Endothelial cell of umbilical vein (primary cell): ENCODE measurements around the gene APOB. TPM values are rescaled to one million over a fixed set of nuclear protein-coding genes. Genes with fewer than 3 reads are reported as not detected.

Source experiments
- BruUV-seq: library from RNA; stranded (reverse); fragments of 400-500 nt; replicated peaks from 2 replicates; lab custom pipeline; 2021; lab: Mats Ljungman, UMichigan
- CTCF ChIA-PET: fragments of 300-600, 350-600 bp; sonication (Branson Sonifier 250); formaldehyde crosslinking; loops from one replicate; lab custom pipeline; 2021; ENCODE audit warnings: antibody characterized with exemption, inconsistent platforms; lab: Charles Lee
- POLR2A ChIA-PET: fragments of 300-600, 350-600 bp; sonication (Branson Sonifier 250); formaldehyde crosslinking; loops from one replicate; lab custom pipeline; 2021; ENCODE audit warnings: antibody characterized with exemption, inconsistent platforms; lab: Charles Lee
- DNase-seq: peaks from one replicate; pipeline ENCODE4 v3.0.0-alpha.2; 2011; ENCODE audit warnings: low read depth, low spot score
- FAIRE-seq: peaks from 2 replicates; lab custom pipeline; 2011; peaks lifted over from hg19 to GRCh38; lab: Jason Lieb, UNC
- H2AFZ ChIP-seq: 2 replicates; pipeline ENCODE4 v1.6.0; 2012; ENCODE audit warnings: low read depth, low read length, control low read depth, inconsistent platforms
- H3K27ac ChIP-seq: 2 replicates; pipeline ENCODE4 v1.5.1; 2011; ENCODE audit warnings: low read depth, mild to moderate bottlenecking, control low read depth, low read length, moderate library complexity; ENCODE audit not compliant: insufficient read depth
- H3K27me3 ChIP-seq, 2 experiments: 2 replicates each; pipeline versions ENCODE4 v1.6.0 to v1.6.1; 2011; ENCODE audit warnings: low read length in 2 of 2, mixed read lengths in 1 of 2; ENCODE audit not compliant: control insufficient read depth in 2 of 2, insufficient read depth in 2 of 2
- H3K36me3 ChIP-seq, 2 experiments: 2 replicates in 1 of 2; 3 replicates in 1 of 2; pipeline ENCODE4 v1.5.1; 2011; ENCODE audit warnings: low read length in 2 of 2, mild to moderate bottlenecking in 1 of 2, moderate library complexity in 1 of 2; ENCODE audit not compliant: control insufficient read depth in 2 of 2, insufficient read depth in 2 of 2; ENCODE audit errors: extremely low read depth in 1 of 2
- H3K4me1 ChIP-seq: 3 replicates; pipeline ENCODE4 v1.5.1; 2011; ENCODE audit warnings: mild to moderate bottlenecking, low read length; ENCODE audit not compliant: control insufficient read depth, insufficient read depth; ENCODE audit errors: extremely low read depth
- H3K4me2 ChIP-seq: 2 replicates; pipeline ENCODE4 v1.6.1; 2011; ENCODE audit warnings: low read length, control low read depth, mixed read lengths; ENCODE audit not compliant: insufficient read depth
- H3K4me3 ChIP-seq, 3 experiments: fragments of 200-600 bp in 1 of 3; sonication (generic), shearing (Covaris generic) in 1 of 3; replicated peaks in 1 of 3; 2 replicates each; pipeline ENCODE4 v1.5.1; 2011 to 2016; ENCODE audit warnings: control low read depth in 3 of 3, low read length in 3 of 3, mild to moderate bottlenecking in 2 of 3, inconsistent platforms in 1 of 3, low read depth in 1 of 3, moderate library complexity in 1 of 3; ENCODE audit not compliant: insufficient read depth in 1 of 3
- H3K79me2 ChIP-seq: 2 replicates; pipeline ENCODE4 v1.6.0; 2012; ENCODE audit warnings: low read length, inconsistent platforms; ENCODE audit not compliant: control insufficient read depth, insufficient read depth
- H3K9ac ChIP-seq: replicated peaks from 2 replicates; pipeline ENCODE3; 2011; ENCODE audit warnings: low read length, control low read depth; ENCODE audit not compliant: insufficient read depth; ENCODE audit errors: extremely low read depth
- H3K9me1 ChIP-seq: replicated peaks from 3 replicates; pipeline ENCODE4 v1.6.0; 2011; ENCODE audit warnings: mild to moderate bottlenecking, low read length; ENCODE audit not compliant: control insufficient read depth, insufficient read depth; ENCODE audit errors: extremely low read depth
- H3K9me3 ChIP-seq: replicated peaks from 2 replicates; pipeline ENCODE4 v1.5.1; 2012; ENCODE audit warnings: low read length, inconsistent platforms; ENCODE audit not compliant: control insufficient read depth, insufficient read depth
- H4K20me1 ChIP-seq: replicated peaks from 2 replicates; pipeline ENCODE3; 2011; ENCODE audit warnings: mild to moderate bottlenecking, low read length; ENCODE audit not compliant: control insufficient read depth, insufficient read depth; ENCODE audit errors: extremely low read depth
- EZH2 ChIP-seq: IDR thresholded peaks from 2 replicates; pipeline ENCODE4 v1.6.1; 2012; ENCODE audit warnings: borderline replicate concordance, low read depth, mild to moderate bottlenecking, moderate library complexity, low read length, inconsistent platforms; ENCODE audit not compliant: severe bottlenecking
- FOS ChIP-seq: IDR thresholded peaks from 2 replicates; pipeline ENCODE4 v1.6.1; 2011; ENCODE audit warnings: mild to moderate bottlenecking, low read length, moderate library complexity, borderline replicate concordance; ENCODE audit not compliant: insufficient read depth
- JUN ChIP-seq: IDR thresholded peaks from 2 replicates; pipeline ENCODE4 v1.6.1; 2011; ENCODE audit warnings: borderline replicate concordance, low read depth; ENCODE audit not compliant: insufficient read length, insufficient read depth
- POLR2AphosphoS5 ChIP-seq: IDR thresholded peaks from 2 replicates; pipeline ENCODE4 v1.6.1; 2012; ENCODE audit warnings: low read depth, mild to moderate bottlenecking, control low read depth, low read length, moderate library complexity; ENCODE audit not compliant: insufficient read depth
- dilution Hi-C: fragments of 300-500 bp; cut with MboI; formaldehyde crosslinking; loops from one replicate; pipeline ENCODE4 v1.15.0; 2019; ENCODE audit warnings: low sequenced_read_pairs; ENCODE audit not compliant: extremely low pct_ligation_motif_present
- intact Hi-C: fragments of 100-400 bp; cut with micrococcal nuclease; formaldehyde crosslinking; loops from one replicate; pipeline ENCODE4 v1.10.0; 2022
- polyA plus RNA-seq, 4 experiments: library from polyadenylated mRNA; depleted of rRNA in 3 of 4; stranded (reverse) in 3 of 4; unstranded in 1 of 4; fragments of >200 nt; gene quantifications; 2 replicates each; pipeline versions ENCODE4 v1.2.1 to v1.2.3, GENCODE V29; 2011 to 2012; ENCODE audit warnings: missing spikeins in 1 of 4
- total RNA-seq: library from RNA; stranded (reverse); gene quantifications from 2 replicates; pipeline ENCODE4 v1.2.3, GENCODE V29; 2021
- TF ChIP-seq, protein P1 (sequence below), 2 donors: IDR thresholded peaks; 1 replicate in 1 of 2; 2 replicates in 1 of 2; pipeline ENCODE4 v1.5.1; 2011; ENCODE audit warnings: low read length in 2 of 2, mild to moderate bottlenecking in 2 of 2, moderate library complexity in 2 of 2, control low read depth in 1 of 2, inconsistent platforms in 1 of 2, low read depth in 1 of 2; ENCODE audit not compliant: insufficient read depth in 1 of 2; ENCODE audit errors: extremely low read depth in 1 of 2
- TF ChIP-seq, protein P2 (sequence below): IDR thresholded peaks from 2 replicates; pipeline ENCODE4 v1.6.1; 2011; ENCODE audit not compliant: insufficient read depth, insufficient read length

APOB gene
- total and polyA plus RNA-seq, 2 donors (not counting 3 experiments of a cell fraction or from before 2014, with no cell fraction given), result 0.07 to 0.09 TPM

DNA sequence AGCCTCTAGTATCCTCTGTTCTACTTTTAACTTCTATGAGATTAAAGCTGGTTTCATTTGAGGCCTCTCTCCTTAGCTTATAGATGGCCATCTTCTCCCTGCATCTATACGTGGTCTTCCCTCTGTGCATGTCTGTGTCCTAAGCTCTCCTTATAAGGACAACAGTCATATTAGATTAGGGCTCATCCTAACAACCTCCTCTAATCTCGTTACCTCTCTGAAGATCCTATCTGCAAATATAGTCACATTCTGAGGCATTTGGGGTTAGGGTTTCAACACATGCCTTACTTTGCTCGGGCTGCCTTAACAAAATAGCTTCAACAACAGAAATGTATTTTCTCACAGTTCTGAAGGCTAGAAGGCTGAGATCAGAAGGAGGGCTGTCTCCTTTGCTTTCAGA lies 11.6 kb upstream of the APOB start:
- Histone ChIP-seq H3K36me3 (no peaks in the 10 kb centered on the region), H3K4me1 (no peaks in the 10 kb centered on the region), H3K27me3 (peaks cover 3 to 4% of the 10 kb centered on the region in 2 experiments), H3K27ac (no peak overlapping the region), H3K9me1 (no peaks in the 10 kb centered on the region), H2AFZ (no peak overlapping the region), H3K79me2 (no peaks in the 10 kb centered on the region), H3K9me3 (no peaks in the 10 kb centered on the region), H3K4me3 (no peak overlapping the region), H3K9ac (no peak overlapping the region), H3K4me2 (no peak overlapping the region), H4K20me1 (no peaks in the 10 kb centered on the region)
- ChIA-PET CTCF (interaction anchor here (1.1 to 2.2 kb wide), 4 partner anchors 11 to 62 kb away, joined by 3 to 10 read pairs (median 4); partner anchors contain the start of gene APOB), POLR2A (no interaction called here)
- DNase-seq, result no peak
- dilution Hi-C loops (no loop called here), intact Hi-C loops (no loop called here)
- FAIRE-seq, result no peak
- no peak for TF ChIP-seq FOS
- TF ChIP-seq, protein P1, sequence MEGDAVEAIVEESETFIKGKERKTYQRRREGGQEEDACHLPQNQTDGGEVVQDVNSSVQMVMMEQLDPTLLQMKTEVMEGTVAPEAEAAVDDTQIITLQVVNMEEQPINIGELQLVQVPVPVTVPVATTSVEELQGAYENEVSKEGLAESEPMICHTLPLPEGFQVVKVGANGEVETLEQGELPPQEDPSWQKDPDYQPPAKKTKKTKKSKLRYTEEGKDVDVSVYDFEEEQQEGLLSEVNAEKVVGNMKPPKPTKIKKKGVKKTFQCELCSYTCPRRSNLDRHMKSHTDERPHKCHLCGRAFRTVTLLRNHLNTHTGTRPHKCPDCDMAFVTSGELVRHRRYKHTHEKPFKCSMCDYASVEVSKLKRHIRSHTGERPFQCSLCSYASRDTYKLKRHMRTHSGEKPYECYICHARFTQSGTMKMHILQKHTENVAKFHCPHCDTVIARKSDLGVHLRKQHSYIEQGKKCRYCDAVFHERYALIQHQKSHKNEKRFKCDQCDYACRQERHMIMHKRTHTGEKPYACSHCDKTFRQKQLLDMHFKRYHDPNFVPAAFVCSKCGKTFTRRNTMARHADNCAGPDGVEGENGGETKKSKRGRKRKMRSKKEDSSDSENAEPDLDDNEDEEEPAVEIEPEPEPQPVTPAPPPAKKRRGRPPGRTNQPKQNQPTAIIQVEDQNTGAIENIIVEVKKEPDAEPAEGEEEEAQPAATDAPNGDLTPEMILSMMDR (IDR thresholded peaks at IDR 0.05; ENCODE audit: extremely low read depth in 1 of 2, insufficient read depth in 1 of 2, low read depth in 1 of 2, low read length in 2 of 2), result no peak
- TF ChIP-seq JUN, result no peak
- TF ChIP-seq, protein P2, sequence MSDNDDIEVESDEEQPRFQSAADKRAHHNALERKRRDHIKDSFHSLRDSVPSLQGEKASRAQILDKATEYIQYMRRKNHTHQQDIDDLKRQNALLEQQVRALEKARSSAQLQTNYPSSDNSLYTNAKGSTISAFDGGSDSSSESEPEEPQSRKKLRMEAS, result no peak
- no TSS peak for BruUV-seq

DNA sequence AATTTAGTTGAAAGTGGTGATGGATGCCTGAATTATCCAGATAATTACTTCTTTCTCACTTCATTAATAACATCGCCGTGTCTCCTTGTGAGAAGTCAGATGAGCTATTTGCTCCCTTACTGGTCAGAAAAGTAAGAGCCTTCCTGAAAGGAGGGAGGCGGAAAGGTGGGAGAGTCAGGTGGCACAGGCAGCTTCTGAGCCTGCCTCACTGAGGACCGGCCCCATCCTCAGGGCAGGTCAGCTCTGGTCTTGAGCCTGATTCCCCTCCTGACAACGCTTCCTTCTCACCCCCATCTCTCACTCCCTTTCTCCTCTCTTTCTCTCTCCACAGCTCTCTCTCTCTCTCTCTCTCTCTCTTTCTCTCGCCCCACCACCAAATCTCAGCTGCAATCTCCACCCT lies 10.1 kb upstream of the APOB start:
- BruUV-seq, result no TSS peak
- POLR2A ChIA-PET, result no interaction called here
- Histone ChIP-seq H3K27me3 (peaks cover 3 to 4% of the 10 kb centered on the region in 2 experiments), H3K9me1 (no peaks in the 10 kb centered on the region), H3K4me1 (no peaks in the 10 kb centered on the region), H3K9me3 (no peaks in the 10 kb centered on the region), H4K20me1 (no peaks in the 10 kb centered on the region), H3K4me2 (no peak overlapping the region), H3K27ac (no peak overlapping the region), H3K79me2 (no peaks in the 10 kb centered on the region), H2AFZ (no peak overlapping the region), H3K36me3 (no peaks in the 10 kb centered on the region), H3K4me3 (no peak overlapping the region), H3K9ac (no peak overlapping the region)
- DNase-seq (no peak), FAIRE-seq (no peak)
- intact Hi-C loops (no loop called here), dilution Hi-C loops (no loop called here)
- CTCF ChIA-PET, result interaction anchor here (1.2 to 2.3 kb wide), 5 partner anchors 9 to 66 kb away, joined by 3 to 7 read pairs (median 4); no protein-coding TSS in a partner anchor
- TF ChIP-seq EZH2, result no peak
- TF ChIP-seq POLR2AphosphoS5, result no peak
- TF ChIP-seq, protein P2, result no peak
